H1 (cell line): ENCODE measurements around the gene TRAK1. TPM values are rescaled to one million over a fixed set of nuclear protein-coding genes. Genes with fewer than 3 reads are reported as not detected.

Experiments
- CTCF ChIA-PET: fragments of 300-600 bp; sonication (Branson Sonifier 250); formaldehyde crosslinking; loops from one replicate; lab custom pipeline; 2021; ENCODE audit not compliant: partially characterized antibody; lab: Charles Lee
- POLR2A ChIA-PET: fragments of 300-600 bp; sonication (Branson Sonifier 250); formaldehyde crosslinking; loops from one replicate; lab custom pipeline; 2021; ENCODE audit warnings: inconsistent platforms; ENCODE audit not compliant: partially characterized antibody; lab: Charles Lee
- DNase-seq, 2 experiments: peaks; one replicate each; pipeline versions ENCODE4 v3.0.0 to v3.0.0-alpha.2; 2010 to 2022; ENCODE audit warnings: low spot score in 2 of 2, low read depth in 1 of 2, mixed read lengths in 1 of 2
- FAIRE-seq: peaks from 2 replicates; lab custom pipeline; 2011; peaks lifted over from hg19 to GRCh38; lab: Jason Lieb, UNC
- H2AFZ ChIP-seq: 2 replicates; pipeline ENCODE4 v1.8.1; 2012; ENCODE audit warnings: low read length, inconsistent platforms
- H2AK5ac ChIP-seq: 2 replicates; pipeline ENCODE4 v1.6.1; 2013; ENCODE audit warnings: low read depth, low read length
- H2BK120ac ChIP-seq: replicated peaks from 2 replicates; pipeline ENCODE3; 2013; ENCODE audit warnings: low read depth, low read length, inconsistent platforms
- H2BK12ac ChIP-seq: 2 replicates; pipeline ENCODE4 v1.6.1; 2013; ENCODE audit warnings: low read depth, low read length
- H2BK15ac ChIP-seq: 2 replicates; pipeline ENCODE4 v1.6.1; 2013; ENCODE audit warnings: low read length
- H2BK20ac ChIP-seq: 2 replicates; pipeline ENCODE4 v1.6.1; 2013; ENCODE audit warnings: low read length
- H2BK5ac ChIP-seq: 2 replicates; pipeline ENCODE4 v1.6.1; 2013; ENCODE audit warnings: low read depth, low read length
- H3K14ac ChIP-seq: 2 replicates; pipeline ENCODE4 v1.6.1; 2013; ENCODE audit warnings: inconsistent platforms; ENCODE audit not compliant: insufficient read length
- H3K18ac ChIP-seq: 2 replicates; pipeline ENCODE4 v1.6.1; 2013; ENCODE audit warnings: low read length; ENCODE audit errors: extremely low read depth
- H3K23ac ChIP-seq: 2 replicates; pipeline ENCODE4 v1.6.1; 2013; ENCODE audit warnings: inconsistent platforms; ENCODE audit not compliant: insufficient read length
- H3K23me2 ChIP-seq: 2 replicates; pipeline ENCODE4 v1.6.1; 2013; ENCODE audit warnings: low read depth, low read length
- H3K27ac ChIP-seq: 2 replicates; pipeline ENCODE4 v1.6.1; 2011; ENCODE audit warnings: low read depth, low read length, inconsistent platforms
- H3K27me3 ChIP-seq, 4 experiments: replicated peaks in 1 of 4; 1 replicate in 1 of 4; 2 replicates in 3 of 4; pipeline versions ENCODE4 v1.6.1 to v1.8.1; 2011 to 2013; ENCODE audit warnings: low read length in 3 of 4, mild to moderate bottlenecking in 3 of 4, inconsistent platforms in 2 of 4, mixed read lengths in 2 of 4, moderate library complexity in 1 of 4; ENCODE audit not compliant: control insufficient read depth in 3 of 4, insufficient read depth in 3 of 4; ENCODE audit errors: extremely low read depth in 1 of 4
- H3K36me3 ChIP-seq, 4 experiments: 2 replicates each; pipeline versions ENCODE4 v1.6.1 to v1.8.1; 2011 to 2013; ENCODE audit warnings: mild to moderate bottlenecking in 4 of 4, low read length in 3 of 4, moderate library complexity in 2 of 4, control low read depth in 1 of 4, inconsistent platforms in 1 of 4; ENCODE audit not compliant: insufficient read depth in 4 of 4, control insufficient read depth in 2 of 4
- H3K4ac ChIP-seq: replicated peaks from 2 replicates; pipeline ENCODE3; 2013; ENCODE audit warnings: low read length, low read depth, mixed read lengths, inconsistent platforms; ENCODE audit not compliant: insufficient read length
- H3K4me1 ChIP-seq, 4 experiments: replicated peaks in 1 of 4; 1 replicate in 1 of 4; 2 replicates in 3 of 4; pipeline versions ENCODE4 v1.6.1 to v1.8.1; 2011 to 2013; ENCODE audit warnings: low read length in 3 of 4, inconsistent platforms in 2 of 4, mixed read lengths in 1 of 4; ENCODE audit not compliant: insufficient read depth in 4 of 4, control insufficient read depth in 3 of 4
- H3K4me2 ChIP-seq, 2 experiments: 2 replicates each; pipeline versions ENCODE4 v1.6.1 to v1.8.1; 2011 to 2013; ENCODE audit warnings: low read depth in 2 of 2, low read length in 2 of 2, control low read depth in 1 of 2, inconsistent platforms in 1 of 2, mild to moderate bottlenecking in 1 of 2; ENCODE audit not compliant: insufficient read depth in 1 of 2
- H3K4me3 ChIP-seq, 4 experiments: fragments of 200-600, 300-600 bp in 1 of 4; sonication (generic), shearing (Covaris generic), sonication (Bioruptor Twin) in 1 of 4; 2 replicates each; pipeline versions ENCODE4 v1.5.1 to v1.8.1; 2011 to 2016; ENCODE audit warnings: low read length in 4 of 4, low read depth in 3 of 4, control low read depth in 2 of 4, inconsistent platforms in 2 of 4, mild to moderate bottlenecking in 2 of 4, mixed read lengths in 1 of 4, moderate library complexity in 1 of 4; ENCODE audit not compliant: insufficient read depth in 2 of 4; ENCODE audit errors: extremely low read depth in 1 of 4
- H3K56ac ChIP-seq: replicated peaks from 2 replicates; pipeline ENCODE3; 2013; ENCODE audit warnings: low read depth, mild to moderate bottlenecking, mixed read lengths, low read length, inconsistent platforms; ENCODE audit not compliant: insufficient read length
- H3K79me1 ChIP-seq: 2 replicates; pipeline ENCODE4 v1.6.1; 2013; ENCODE audit warnings: low read depth, low read length, control low read depth
- H3K79me2 ChIP-seq, 2 experiments: 2 replicates each; pipeline versions ENCODE4 v1.6.1 to v1.8.1; 2012 to 2013; ENCODE audit warnings: low read length in 2 of 2, mild to moderate bottlenecking in 2 of 2, inconsistent platforms in 1 of 2; ENCODE audit not compliant: insufficient read depth in 2 of 2, control insufficient read depth in 1 of 2
- H3K9ac ChIP-seq, 4 experiments: replicated peaks in 1 of 4; 1 replicate in 1 of 4; 2 replicates in 3 of 4; pipeline versions ENCODE4 v1.6.1 to v1.8.1; 2011 to 2013; ENCODE audit warnings: low read depth in 3 of 4, low read length in 3 of 4, control low read depth in 2 of 4, mild to moderate bottlenecking in 2 of 4, moderate library complexity in 2 of 4, inconsistent platforms in 1 of 4; ENCODE audit errors: extremely low read depth in 1 of 4
- H3K9me3 ChIP-seq, 2 experiments: 2 replicates each; pipeline versions ENCODE4 v1.6.1 to v1.8.1; 2012 to 2013; ENCODE audit warnings: mild to moderate bottlenecking in 2 of 2, moderate library complexity in 2 of 2, control low read depth in 1 of 2, inconsistent platforms in 1 of 2, low read depth in 1 of 2, low read length in 1 of 2, mixed read lengths in 1 of 2; ENCODE audit not compliant: insufficient read depth in 2 of 2
- H4K20me1 ChIP-seq, 2 experiments: replicated peaks in 1 of 2; 2 replicates each; pipeline versions ENCODE3 to v1.8.1; 2011 to 2013; ENCODE audit warnings: inconsistent platforms in 2 of 2, low read length in 2 of 2, mild to moderate bottlenecking in 1 of 2; ENCODE audit not compliant: insufficient read depth in 2 of 2, control insufficient read depth in 1 of 2
- H4K5ac ChIP-seq: 2 replicates; pipeline ENCODE4 v1.6.1; 2013; ENCODE audit warnings: low read length, low read depth, mixed read lengths, inconsistent platforms; ENCODE audit not compliant: insufficient read length
- H4K8ac ChIP-seq: 2 replicates; pipeline ENCODE4 v1.8.0; 2013; ENCODE audit warnings: mild to moderate bottlenecking, moderate library complexity, low read length, inconsistent platforms; ENCODE audit not compliant: insufficient read depth; ENCODE audit errors: extremely low read depth
- H4K91ac ChIP-seq: replicated peaks from 2 replicates; pipeline ENCODE3; 2013; ENCODE audit warnings: low read length, mixed read lengths, inconsistent platforms; ENCODE audit not compliant: insufficient read length
- BRCA1 ChIP-seq: IDR thresholded peaks from 2 replicates; pipeline ENCODE4 v1.6.1; 2012; ENCODE audit warnings: low read depth, low read length, improper control_type of control experiment
- CTBP2 ChIP-seq: IDR thresholded peaks from 2 replicates; pipeline ENCODE4 v1.7.0; 2011; ENCODE audit warnings: borderline replicate concordance, mild to moderate bottlenecking, moderate library complexity, mixed read lengths, low read length; ENCODE audit not compliant: insufficient read depth, insufficient read length
- KDM5A ChIP-seq: fragments of 200-600 bp; IDR thresholded peaks from 2 replicates; pipeline ENCODE4 v1.7.1; 2012; ENCODE audit warnings: mild to moderate bottlenecking, low read length, inconsistent platforms, mixed read lengths
- NRF1 ChIP-seq: IDR thresholded peaks from 2 replicates; pipeline ENCODE4 v1.6.1; 2011; ENCODE audit warnings: mild to moderate bottlenecking, low read depth, low read length, improper control_type of control experiment
- PHF8 ChIP-seq: fragments of 200-600 bp; sonication (generic); conservative IDR thresholded peaks from 2 replicates; pipeline ENCODE4 v1.7.1; 2012; ENCODE audit warnings: low read depth, mild to moderate bottlenecking, inconsistent platforms, low read length, moderate library complexity
- RXRA ChIP-seq: IDR thresholded peaks from 2 replicates; pipeline ENCODE4 v1.6.1; 2011; ENCODE audit warnings: low read depth, mild to moderate bottlenecking, low read length, moderate library complexity; ENCODE audit not compliant: insufficient read depth
- TAF1 ChIP-seq: IDR thresholded peaks from 2 replicates; pipeline ENCODE4 v1.6.1; 2011; ENCODE audit warnings: mild to moderate bottlenecking, low read depth, low read length
- YY1 ChIP-seq: IDR thresholded peaks from 2 replicates; pipeline ENCODE4 v1.6.1; 2011; ENCODE audit warnings: low read depth, mild to moderate bottlenecking, low read length
- polyA plus RNA-seq, 7 experiments: library from polyadenylated mRNA; depleted of rRNA in 3 of 7; stranded (reverse) in 5 of 7; unstranded in 2 of 7; fragments of >200 nt in 5 of 7; fragments of 200-250 nt in 2 of 7; gene quantifications; 1 replicate in 5 of 7; 2 replicates in 1 of 7; 4 replicates in 1 of 7; pipeline versions ENCODE4 v1.2.1 to v1.2.3, GENCODE V29; 2011 to 2013; ENCODE audit warnings: missing spikeins in 2 of 7, mixed read lengths in 2 of 7
- total RNA-seq: library from RNA; stranded (reverse); fragmentation: NEBNext Ultra II Directional; extraction: Animal tissue kit (Norgen Biotek cat#: 25700); gene quantifications from 2 replicates; pipeline ENCODE4 v1.2.1, GENCODE V29; 2021
- TF ChIP-seq, protein P1 (sequence below): IDR thresholded peaks from 2 replicates; pipeline ENCODE4 v1.6.1; 2012; ENCODE audit warnings: low read length, inconsistent platforms
- TF ChIP-seq, protein P2 (sequence below): IDR thresholded peaks from 2 replicates; pipeline ENCODE4 v1.6.1; 2012; ENCODE audit warnings: inconsistent platforms

The TRAK1 gene
- total and polyA plus RNA-seq, 2 of the 8 experiments (the other 6 are each of a cell fraction or from before 2014, with no cell fraction given) = 21.3 to 32.7 TPM

- no peaks in the 10 kb centered on the region for H3K36me3 ChIP-seq
- H2BK5ac ChIP-seq = no peak overlapping the region
- no peaks in the 10 kb centered on the region for H3K4me1 ChIP-seq
- ChIA-PET CTCF (no interaction called here), POLR2A (no interaction called here)
- no peak overlapping the region for H2AK5ac ChIP-seq
- DNase-seq (no peak), FAIRE-seq (no peak)
- no peak overlapping the region for H3K18ac ChIP-seq
- H3K79me1 ChIP-seq = no peaks in the 10 kb centered on the region
- no peak overlapping the region for H3K4me3 ChIP-seq
- H4K5ac ChIP-seq = no peak overlapping the region
- no peak overlapping the region for H3K14ac ChIP-seq
- H3K27ac ChIP-seq = no peak overlapping the region
- H3K4ac ChIP-seq = no peak overlapping the region
- no peak overlapping the region for H3K4me2 ChIP-seq
- H4K91ac ChIP-seq = no peak overlapping the region
- H3K9ac ChIP-seq = no peak overlapping the region
- no peak overlapping the region for H2BK20ac ChIP-seq
- no peak overlapping the region for H2AFZ ChIP-seq
- no peak overlapping the region for H4K8ac ChIP-seq
- H3K9me3 ChIP-seq = peaks cover 9 to 18% of the 10 kb centered on the region in 2 experiments
- no peak overlapping the region for H2BK15ac ChIP-seq
- H3K56ac ChIP-seq = no peak overlapping the region
- no peak overlapping the region for H2BK120ac ChIP-seq
- H4K20me1 ChIP-seq = no peaks in the 10 kb centered on the region
- H3K23me2 ChIP-seq = no peaks in the 10 kb centered on the region; the same call in 1 of the 2 replicates
- H2BK12ac ChIP-seq = no peak overlapping the region
- H3K79me2 ChIP-seq = no peaks in the 10 kb centered on the region
- H3K27me3 ChIP-seq = no peaks in the 10 kb centered on the region; a peak in 1 of 7 replicates
- no peak overlapping the region for H3K23ac ChIP-seq
- TF ChIP-seq KDM5A = no peak
- TF ChIP-seq YY1 = no peak
- TF ChIP-seq, protein P1, sequence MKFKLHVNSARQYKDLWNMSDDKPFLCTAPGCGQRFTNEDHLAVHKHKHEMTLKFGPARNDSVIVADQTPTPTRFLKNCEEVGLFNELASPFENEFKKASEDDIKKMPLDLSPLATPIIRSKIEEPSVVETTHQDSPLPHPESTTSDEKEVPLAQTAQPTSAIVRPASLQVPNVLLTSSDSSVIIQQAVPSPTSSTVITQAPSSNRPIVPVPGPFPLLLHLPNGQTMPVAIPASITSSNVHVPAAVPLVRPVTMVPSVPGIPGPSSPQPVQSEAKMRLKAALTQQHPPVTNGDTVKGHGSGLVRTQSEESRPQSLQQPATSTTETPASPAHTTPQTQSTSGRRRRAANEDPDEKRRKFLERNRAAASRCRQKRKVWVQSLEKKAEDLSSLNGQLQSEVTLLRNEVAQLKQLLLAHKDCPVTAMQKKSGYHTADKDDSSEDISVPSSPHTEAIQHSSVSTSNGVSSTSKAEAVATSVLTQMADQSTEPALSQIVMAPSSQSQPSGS = no peak
- TF ChIP-seq CTBP2 = no peak
- TF ChIP-seq NRF1 = no peak
- no peak for TF ChIP-seq RXRA
- no peak for TF ChIP-seq PHF8
- TF ChIP-seq, protein P2, sequence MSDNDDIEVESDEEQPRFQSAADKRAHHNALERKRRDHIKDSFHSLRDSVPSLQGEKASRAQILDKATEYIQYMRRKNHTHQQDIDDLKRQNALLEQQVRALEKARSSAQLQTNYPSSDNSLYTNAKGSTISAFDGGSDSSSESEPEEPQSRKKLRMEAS = no peak
- no peak for TF ChIP-seq BRCA1
- TF ChIP-seq TAF1 = no peak
Measured at GRCh38 chr3:42235532-42235931, 144.4 kb downstream of the TRAK1 start.
